ENCODE data around the gene APBB1. TPM values are rescaled to one million over a fixed set of nuclear protein-coding genes. Genes with fewer than 3 reads are reported as not detected.

The APBB1 gene
- total RNA-seq, 1 donor from 2014 or later, result 26.9 TPM

GRCh38 chr11:6414874-6415328 is 4.0 kb downstream of the APBB1 start:
- no peak for TF ChIP-seq CTCF (IDR thresholded peaks at IDR 0.05; ENCODE audit: insufficient read depth, low read length, poor library complexity, severe bottlenecking)
- DNase-seq (ENCODE audit: low read depth), result no peak
- H3K4me3 ChIP-seq (ENCODE audit: low read depth, low read length), result no peak overlapping the region
- H3K36me3 ChIP-seq (ENCODE audit: control insufficient read depth, insufficient read depth, low read length), result no peaks in the 10 kb centered on the region
- no peaks in the 10 kb centered on the region for H3K27me3 ChIP-seq (ENCODE audit: control insufficient read depth, insufficient read depth, low read length)

- Histone ChIP-seq H3K36me3 (ENCODE audit: control insufficient read depth, insufficient read depth, low read length) (no peaks in the 10 kb centered on the region), H3K4me3 (ENCODE audit: low read depth, low read length) (no peak overlapping the region), H3K27me3 (ENCODE audit: control insufficient read depth, insufficient read depth, low read length) (no peaks in the 10 kb centered on the region)
- DNase-seq (ENCODE audit: low read depth), result no peak
- TF ChIP-seq CTCF (IDR thresholded peaks at IDR 0.05; ENCODE audit: insufficient read depth, low read length, poor library complexity, severe bottlenecking), result no peak
These were observed 5.1 kb downstream of the APBB1 start for GRCh38 chr11:6413791-6414201.

- no peak for TF ChIP-seq CTCF (IDR thresholded peaks at IDR 0.05; ENCODE audit: insufficient read depth, low read length, poor library complexity, severe bottlenecking)
- DNase-seq (ENCODE audit: low read depth), result no peak
- H3K27me3 ChIP-seq (ENCODE audit: control insufficient read depth, insufficient read depth, low read length), result no peaks in the 10 kb centered on the region
- H3K4me3 ChIP-seq (ENCODE audit: low read depth, low read length), result no peak overlapping the region
- no peaks in the 10 kb centered on the region for H3K36me3 ChIP-seq (ENCODE audit: control insufficient read depth, insufficient read depth, low read length)
These were observed 7.3 kb downstream of the APBB1 start for GRCh38 chr11:6411594-6412031.

- Histone ChIP-seq H3K36me3 (ENCODE audit: control insufficient read depth, insufficient read depth, low read length) (no peaks in the 10 kb centered on the region), H3K4me3 (ENCODE audit: low read depth, low read length) (no peak overlapping the region), H3K27me3 (ENCODE audit: control insufficient read depth, insufficient read depth, low read length) (no peaks in the 10 kb centered on the region)
- TF ChIP-seq CTCF (IDR thresholded peaks at IDR 0.05; ENCODE audit: insufficient read depth, low read length, poor library complexity, severe bottlenecking), result no peak
- DNase-seq (ENCODE audit: low read depth), result no peak
These were observed 8.0 kb downstream of the APBB1 start for GRCh38 chr11:6410695-6411430.

- Histone ChIP-seq H3K27me3 (ENCODE audit: control insufficient read depth, insufficient read depth, low read length) (no peaks in the 10 kb centered on the region), H3K4me3 (ENCODE audit: low read depth, low read length) (no peak overlapping the region), H3K36me3 (ENCODE audit: control insufficient read depth, insufficient read depth, low read length) (no peaks in the 10 kb centered on the region)
- TF ChIP-seq CTCF (IDR thresholded peaks at IDR 0.05; ENCODE audit: insufficient read depth, low read length, poor library complexity, severe bottlenecking), result no peak
- DNase-seq (ENCODE audit: low read depth), result no peak
These were observed 12.5 kb downstream of the APBB1 start for GRCh38 chr11:6406370-6406769.

- H3K27me3 ChIP-seq (ENCODE audit: control insufficient read depth, insufficient read depth, low read length), result no peaks in the 10 kb centered on the region
- DNase-seq (ENCODE audit: low read depth), result no peak
- no peak overlapping the region for H3K4me3 ChIP-seq (ENCODE audit: low read depth, low read length)
These were observed 13.0 kb downstream of the APBB1 start for GRCh38 chr11:6405846-6406245.

More at GRCh38 chr11:6405846-6406245, 13.0 kb downstream of the APBB1 start:
- no peaks in the 10 kb centered on the region for H3K36me3 ChIP-seq (ENCODE audit: control insufficient read depth, insufficient read depth, low read length)
- TF ChIP-seq CTCF (IDR thresholded peaks at IDR 0.05; ENCODE audit: insufficient read depth, low read length, poor library complexity, severe bottlenecking), result no peak
